ENCODE data around the gene SIPA1L3.
A peak's percentile ranks its signal among the peaks of the same experiment; 100 is the strongest.

Gene SIPA1L3

DNA sequence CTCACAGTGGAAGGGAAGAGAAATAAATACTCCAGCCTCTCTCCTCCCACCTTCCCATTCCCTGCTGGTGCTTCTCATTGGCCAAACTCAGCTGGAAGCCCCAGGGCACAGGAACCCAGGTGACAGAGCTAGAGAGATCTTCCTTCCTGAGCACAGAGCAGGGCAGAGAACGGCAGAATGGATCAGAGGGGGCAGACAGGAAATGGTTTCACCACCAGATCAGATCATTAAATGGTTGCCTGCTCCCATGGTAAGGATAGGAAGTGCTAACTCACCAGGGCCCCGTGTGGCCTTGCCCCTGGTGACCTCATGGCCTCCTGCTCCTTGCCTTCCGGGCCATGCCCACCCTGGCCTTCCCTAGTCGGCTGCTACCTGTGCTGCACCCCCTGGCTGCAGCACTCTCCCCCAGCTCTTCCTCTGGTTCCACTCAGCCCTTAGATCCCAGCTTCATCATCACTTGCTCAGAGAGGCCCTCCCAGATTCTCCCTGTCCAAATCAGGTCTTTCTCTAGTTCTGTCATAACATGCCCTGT lies 208.3 kb downstream of the SIPA1L3 start:
- Histone ChIP-seq H3K4me1 (ENCODE audit: control insufficient read depth, insufficient read depth, low read length) (no peaks in the 10 kb centered on the region), H3K27ac (ENCODE audit: extremely low read depth, low read depth, low read length) (no peak overlapping the region), H3K36me3 (ENCODE audit: control insufficient read depth in 2 of 2, insufficient read depth in 1 of 2, low read length in 2 of 2) (peaks cover 21 to 58% of the 10 kb centered on the region in 2 experiments), H3K4me3 (ENCODE audit: low read depth, low read length) (no peak overlapping the region), H3K9me3 (ENCODE audit: control insufficient read depth, insufficient read depth, low read depth, low read length) (no peaks in the 10 kb centered on the region)
- ChIA-PET CTCF (interaction anchor here (0.7 to 1.5 kb wide), 4 partner anchors 20 to 213 kb away, joined by 3 to 5 read pairs (median 3); no protein-coding TSS in a partner anchor), POLR2A (no interaction called here)
- TF ChIP-seq, protein P1, sequence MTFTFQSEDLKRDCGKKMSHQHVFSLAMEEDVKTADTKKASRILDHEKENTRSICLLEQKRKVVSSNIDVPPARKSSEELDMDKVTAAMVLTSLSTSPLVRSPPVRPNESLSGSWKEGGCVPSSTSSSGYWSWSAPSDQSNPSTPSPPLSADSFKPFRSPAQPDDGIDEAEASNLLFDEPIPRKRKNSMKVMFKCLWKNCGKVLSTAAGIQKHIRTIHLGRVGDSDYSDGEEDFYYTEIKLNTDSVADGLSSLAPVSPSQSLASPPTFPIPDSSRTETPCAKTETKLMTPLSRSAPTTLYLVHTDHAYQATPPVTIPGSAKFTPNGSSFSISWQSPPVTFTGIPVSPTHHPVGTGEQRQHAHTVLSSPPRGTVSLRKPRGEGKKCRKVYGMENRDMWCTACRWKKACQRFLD (tag by site-specific recombination; IDR thresholded peaks at IDR 0.05), result no peak
- TF ChIP-seq ZBTB17 (tag by site-specific recombination; IDR thresholded peaks at IDR 0.05), result 0 out of 2 replicates have a peak, but pooled peaks have one; percentile 17
- TF ChIP-seq ZIC2 (tag by site-specific recombination; IDR thresholded peaks at IDR 0.05), result peak; percentile 16; the same call in 1 of the 2 replicates
- TF ChIP-seq ZEB2 (tag by site-specific recombination; IDR thresholded peaks at IDR 0.05), result no peak

DNA sequence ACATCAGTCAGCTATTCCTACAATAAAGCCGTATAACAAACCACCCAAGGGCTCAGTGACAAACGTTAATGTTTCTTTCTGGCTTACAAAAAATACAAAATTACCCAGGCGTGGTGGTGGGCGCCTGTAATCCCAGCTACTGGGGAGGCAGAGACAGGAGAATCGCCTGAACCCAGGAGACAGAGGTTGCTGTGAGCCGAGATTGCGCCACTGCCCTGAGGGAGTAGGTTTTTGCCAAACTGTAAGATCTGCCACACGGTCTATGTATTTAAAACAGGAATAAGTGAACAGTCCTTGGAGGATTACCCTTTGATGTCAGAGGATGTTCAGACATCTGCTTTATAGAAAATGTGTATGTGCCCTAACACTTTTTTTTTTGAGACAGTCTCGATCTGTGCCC lies 211.2 kb downstream of the SIPA1L3 start:
- H3K36me3 ChIP-seq (ENCODE audit: control insufficient read depth in 2 of 2, insufficient read depth in 1 of 2, low read length in 2 of 2), result peaks cover 18 to 41% of the 10 kb centered on the region in 2 experiments
- no peak for TF ChIP-seq ZNF274 (IDR thresholded peaks at IDR 0.05; ENCODE audit: low read length)
- no peak for TF ChIP-seq ZNF274 (tag by site-specific recombination; IDR thresholded peaks at IDR 0.05; ENCODE audit: borderline replicate concordance)
- no peak for TF ChIP-seq ZFP37 (tag by site-specific recombination; IDR thresholded peaks at IDR 0.05)
- TF ChIP-seq ZNF624 (tag by site-specific recombination; IDR thresholded peaks at IDR 0.05), result no peak
- TF ChIP-seq BCL11A (tag by site-specific recombination; IDR thresholded peaks at IDR 0.05; ENCODE audit: low read depth), result no peak
- TF ChIP-seq, protein P2, sequence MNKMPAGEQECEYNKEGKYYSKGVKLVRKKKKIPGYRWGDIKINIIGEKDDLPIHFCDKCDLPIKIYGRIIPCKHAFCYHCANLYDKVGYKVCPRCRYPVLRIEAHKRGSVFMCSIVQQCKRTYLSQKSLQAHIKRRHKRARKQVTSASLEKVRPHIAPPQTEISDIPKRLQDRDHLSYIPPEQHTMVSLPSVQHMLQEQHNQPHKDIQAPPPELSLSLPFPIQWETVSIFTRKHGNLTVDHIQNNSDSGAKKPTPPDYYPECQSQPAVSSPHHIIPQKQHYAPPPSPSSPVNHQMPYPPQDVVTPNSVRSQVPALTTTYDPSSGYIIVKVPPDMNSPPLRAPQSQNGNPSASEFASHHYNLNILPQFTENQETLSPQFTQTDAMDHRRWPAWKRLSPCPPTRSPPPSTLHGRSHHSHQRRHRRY (tag by site-specific recombination; IDR thresholded peaks at IDR 0.05), result no peak
- no peak overlapping the region for H3K4me3 ChIP-seq (ENCODE audit: low read depth, low read length)
- no peaks in the 10 kb centered on the region for H3K9me3 ChIP-seq (ENCODE audit: control insufficient read depth, insufficient read depth, low read depth, low read length)
- H3K4me1 ChIP-seq (ENCODE audit: control insufficient read depth, insufficient read depth, low read length), result no peaks in the 10 kb centered on the region
- POLR2A ChIA-PET, result no interaction called here
- H3K27ac ChIP-seq (ENCODE audit: extremely low read depth, low read depth, low read length), result no peak overlapping the region
- CTCF ChIA-PET, result interaction anchor here (0.7 to 1.3 kb wide), 7 partner anchors 16 to 122 kb away, joined by 3 to 7 read pairs (median 4); no protein-coding TSS in a partner anchor

DNA sequence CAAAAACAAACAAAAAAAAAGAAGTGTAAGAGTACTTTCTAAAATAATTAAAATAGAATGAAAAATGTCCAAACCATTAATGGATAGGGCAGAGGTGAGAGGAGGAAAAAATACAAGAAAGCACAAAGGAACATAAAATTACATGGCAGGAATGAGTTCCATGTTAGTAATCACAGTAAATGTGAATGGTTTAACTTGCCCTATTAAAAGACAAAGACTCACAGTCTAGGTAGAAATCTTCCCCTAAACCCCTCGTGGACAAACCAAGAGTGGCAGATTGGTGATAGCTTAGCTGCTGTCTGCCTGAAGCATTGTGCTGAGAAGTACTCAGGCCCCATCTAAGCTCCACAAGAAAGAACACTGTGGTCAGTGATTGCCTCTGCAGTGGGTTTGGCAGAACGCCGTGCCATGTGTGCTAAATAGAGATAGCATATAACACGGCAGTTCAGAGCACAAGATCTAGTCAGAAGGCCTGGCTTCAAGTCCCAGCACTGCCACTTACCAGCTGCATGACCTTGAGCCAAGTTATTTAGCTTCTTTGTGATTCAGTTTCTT lies 213.5 kb downstream of the SIPA1L3 start:
- Histone ChIP-seq H3K9me3 (ENCODE audit: control insufficient read depth, insufficient read depth, low read depth, low read length) (no peaks in the 10 kb centered on the region), H3K36me3 (ENCODE audit: control insufficient read depth in 2 of 2, insufficient read depth in 1 of 2, low read length in 2 of 2) (peaks cover 18 to 35% of the 10 kb centered on the region in 2 experiments), H3K4me1 (ENCODE audit: control insufficient read depth, insufficient read depth, low read length) (no peaks in the 10 kb centered on the region), H3K4me3 (ENCODE audit: low read depth, low read length) (no peak overlapping the region), H3K27ac (ENCODE audit: extremely low read depth, low read depth, low read length) (no peak overlapping the region)
- TF ChIP-seq ZNF248 (tag by site-specific recombination; IDR thresholded peaks at IDR 0.05) (0 out of 2 replicates have a peak, but pooled peaks have one; percentile 3), ZNF560 (tag by site-specific recombination; IDR thresholded peaks at IDR 0.05; ENCODE audit: borderline replicate concordance) (no peak)
- TF ChIP-seq, protein P3, sequence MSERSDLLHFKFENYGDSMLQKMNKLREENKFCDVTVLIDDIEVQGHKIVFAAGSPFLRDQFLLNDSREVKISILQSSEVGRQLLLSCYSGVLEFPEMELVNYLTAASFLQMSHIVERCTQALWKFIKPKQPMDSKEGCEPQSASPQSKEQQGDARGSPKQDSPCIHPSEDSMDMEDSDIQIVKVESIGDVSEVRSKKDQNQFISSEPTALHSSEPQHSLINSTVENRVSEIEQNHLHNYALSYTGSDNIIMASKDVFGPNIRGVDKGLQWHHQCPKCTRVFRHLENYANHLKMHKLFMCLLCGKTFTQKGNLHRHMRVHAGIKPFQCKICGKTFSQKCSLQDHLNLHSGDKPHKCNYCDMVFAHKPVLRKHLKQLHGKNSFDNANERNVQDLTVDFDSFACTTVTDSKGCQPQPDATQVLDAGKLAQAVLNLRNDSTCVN (tag by site-specific recombination; optimal IDR thresholded peaks at IDR 0.05), result no peak
- ChIA-PET CTCF (interaction anchor here (0.7 to 1.6 kb wide), 4 partner anchors 13 to 104 kb away, joined by 4 to 13 read pairs (median 6); no protein-coding TSS in a partner anchor), POLR2A (interaction anchor here (0.6 kb wide), 1 partner anchor 116 kb away, joined by 5 read pairs; no protein-coding TSS in a partner anchor)
